DND-41 (cell line): Measurements from ENCODE around the gene RHAG.

ENCODE experiments used
- ATAC-seq: fragments of 200-7000 bp; cut with Tn5 transposase; 3 replicates; pipeline ENCODE4 v1.9.1; 2021; ENCODE audit warnings: low read depth; ENCODE audit not compliant: insufficient read depth
- DNase-seq: peaks from one replicate; pipeline ENCODE4 v3.0.0-alpha.2; 2020
- H2AFZ ChIP-seq: 2 replicates; pipeline ENCODE4 v1.6.0; 2012; ENCODE audit warnings: low read depth, low read length
- H3K27ac ChIP-seq: 2 replicates; pipeline ENCODE4 v1.5.1; 2012; ENCODE audit warnings: low read length, inconsistent platforms
- H3K27me3 ChIP-seq: fragments of 200-600 bp; sonication (generic); 2 replicates; pipeline ENCODE4 v1.6.0; 2012; ENCODE audit warnings: low read length, mild to moderate bottlenecking, inconsistent platforms; ENCODE audit not compliant: insufficient read depth, poor library complexity
- H3K36me3 ChIP-seq: 2 replicates; pipeline ENCODE4 v1.5.1; 2012; ENCODE audit warnings: low read length, inconsistent platforms; ENCODE audit not compliant: insufficient read depth
- H3K4me1 ChIP-seq: 2 replicates; pipeline ENCODE4 v1.5.1; 2012; ENCODE audit warnings: mild to moderate bottlenecking, low read length; ENCODE audit not compliant: insufficient read depth
- H3K4me2 ChIP-seq: 2 replicates; pipeline ENCODE4 v1.6.0; 2012; ENCODE audit warnings: mild to moderate bottlenecking, moderate library complexity, low read length, inconsistent platforms; ENCODE audit not compliant: insufficient read depth
- H3K4me3 ChIP-seq, 2 experiments: fragments of 200-600 bp in 1 of 2; shearing (Covaris generic) in 1 of 2; 2 replicates each; pipeline ENCODE4 v1.5.1; 2012 to 2016; ENCODE audit warnings: inconsistent platforms in 2 of 2, low read length in 2 of 2, mild to moderate bottlenecking in 2 of 2, low read depth in 1 of 2, moderate library complexity in 1 of 2
- H3K79me2 ChIP-seq: 2 replicates; pipeline ENCODE4 v1.6.0; 2012; ENCODE audit warnings: low read length, inconsistent platforms; ENCODE audit not compliant: insufficient read depth
- H3K9ac ChIP-seq: 2 replicates; pipeline ENCODE4 v1.6.0; 2012; ENCODE audit warnings: low read depth, mild to moderate bottlenecking, inconsistent platforms, low read length, moderate library complexity
- H3K9me3 ChIP-seq: 2 replicates; pipeline ENCODE4 v1.5.1; 2012; ENCODE audit warnings: low read length, moderate library complexity, mild to moderate bottlenecking, inconsistent platforms; ENCODE audit not compliant: insufficient read depth, severe bottlenecking
- H4K20me1 ChIP-seq: 2 replicates; pipeline ENCODE4 v1.6.0; 2012; ENCODE audit warnings: low read length; ENCODE audit not compliant: insufficient read depth
- EZH2 ChIP-seq: IDR thresholded peaks from 3 replicates; pipeline ENCODE4 v1.6.1; 2012; ENCODE audit warnings: borderline replicate concordance, low read depth, mild to moderate bottlenecking, moderate library complexity, low read length, inconsistent platforms; ENCODE audit not compliant: severe bottlenecking
- TF ChIP-seq, protein P1 (sequence below): IDR thresholded peaks from 2 replicates; pipeline ENCODE4 v1.5.1; 2012; ENCODE audit warnings: borderline replicate concordance, low read length, moderate library complexity, mild to moderate bottlenecking; ENCODE audit not compliant: poor library complexity, severe bottlenecking; ENCODE audit errors: extremely low read depth

The RHAG gene

DNA sequence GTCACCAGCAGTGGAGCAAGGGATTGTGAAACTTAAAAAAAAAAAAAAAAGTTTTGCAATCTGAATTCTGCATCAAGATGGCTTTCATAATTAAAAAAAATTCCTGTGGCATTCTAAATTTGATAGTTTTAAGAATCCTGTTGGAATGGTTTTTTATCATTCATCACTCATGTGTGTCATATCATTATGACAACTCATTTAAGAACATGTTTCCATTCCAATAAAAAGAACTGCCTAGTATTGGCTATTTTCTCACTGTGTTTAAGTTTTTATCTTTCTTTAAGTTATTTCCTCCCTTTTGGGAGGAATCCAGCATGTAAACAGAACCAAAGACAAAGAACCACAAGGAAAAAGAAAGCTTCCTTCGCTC, 26.2 kb upstream of the RHAG start:
- Histone ChIP-seq H3K27me3 (no peaks in the 10 kb centered on the region), H3K4me3 (no peak overlapping the region), H3K27ac (no peak overlapping the region), H3K4me2 (no peak overlapping the region), H3K9me3 (no peaks in the 10 kb centered on the region), H3K79me2 (no peaks in the 10 kb centered on the region), H4K20me1 (no peaks in the 10 kb centered on the region), H3K9ac (no peak overlapping the region), H3K4me1 (no peaks in the 10 kb centered on the region), H2AFZ (no peak overlapping the region), H3K36me3 (no peaks in the 10 kb centered on the region)
- TF ChIP-seq EZH2: no peak
- TF ChIP-seq, protein P1, sequence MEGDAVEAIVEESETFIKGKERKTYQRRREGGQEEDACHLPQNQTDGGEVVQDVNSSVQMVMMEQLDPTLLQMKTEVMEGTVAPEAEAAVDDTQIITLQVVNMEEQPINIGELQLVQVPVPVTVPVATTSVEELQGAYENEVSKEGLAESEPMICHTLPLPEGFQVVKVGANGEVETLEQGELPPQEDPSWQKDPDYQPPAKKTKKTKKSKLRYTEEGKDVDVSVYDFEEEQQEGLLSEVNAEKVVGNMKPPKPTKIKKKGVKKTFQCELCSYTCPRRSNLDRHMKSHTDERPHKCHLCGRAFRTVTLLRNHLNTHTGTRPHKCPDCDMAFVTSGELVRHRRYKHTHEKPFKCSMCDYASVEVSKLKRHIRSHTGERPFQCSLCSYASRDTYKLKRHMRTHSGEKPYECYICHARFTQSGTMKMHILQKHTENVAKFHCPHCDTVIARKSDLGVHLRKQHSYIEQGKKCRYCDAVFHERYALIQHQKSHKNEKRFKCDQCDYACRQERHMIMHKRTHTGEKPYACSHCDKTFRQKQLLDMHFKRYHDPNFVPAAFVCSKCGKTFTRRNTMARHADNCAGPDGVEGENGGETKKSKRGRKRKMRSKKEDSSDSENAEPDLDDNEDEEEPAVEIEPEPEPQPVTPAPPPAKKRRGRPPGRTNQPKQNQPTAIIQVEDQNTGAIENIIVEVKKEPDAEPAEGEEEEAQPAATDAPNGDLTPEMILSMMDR: no peak
- ATAC-seq: no peak
- no peak for DNase-seq

DNA sequence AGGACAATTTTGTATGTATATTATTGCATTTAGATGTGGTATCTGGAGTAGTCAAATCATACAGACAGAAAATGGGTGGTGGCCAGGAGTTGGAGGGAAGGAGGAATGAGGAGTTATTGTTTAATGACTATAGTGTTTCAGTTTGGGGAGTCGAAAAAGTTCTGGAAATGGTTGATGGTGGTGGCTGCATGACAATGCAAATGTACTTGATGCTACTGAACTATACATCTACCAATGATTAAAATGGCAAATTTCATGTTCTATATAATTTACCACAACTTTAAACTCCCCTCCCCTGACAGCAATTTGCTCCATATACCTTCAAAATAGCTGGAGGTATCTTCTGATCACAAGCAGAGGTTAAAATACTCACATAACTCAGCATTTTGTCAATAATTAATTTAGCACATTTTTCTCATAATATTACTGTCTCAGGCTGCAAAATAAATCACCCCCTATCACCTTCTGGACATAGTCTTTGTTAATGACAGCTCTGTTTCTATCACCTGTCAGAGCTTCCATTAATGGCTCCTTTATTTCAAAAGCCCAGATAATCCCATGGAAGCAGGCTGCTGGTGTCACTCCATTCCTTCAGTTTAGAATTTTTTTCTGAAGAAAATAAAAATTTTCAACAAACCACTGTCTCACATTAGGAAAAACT, 25.7 kb upstream of the RHAG start:
- H3K27ac ChIP-seq: no peak overlapping the region
- no peaks in the 10 kb centered on the region for H3K79me2 ChIP-seq
- ATAC-seq (no peak), DNase-seq (no peak)
- no peaks in the 10 kb centered on the region for H4K20me1 ChIP-seq
- H2AFZ ChIP-seq: no peak overlapping the region
- no peak overlapping the region for H3K4me3 ChIP-seq
- no peak overlapping the region for H3K4me2 ChIP-seq
- no peak overlapping the region for H3K9ac ChIP-seq
- no peaks in the 10 kb centered on the region for H3K9me3 ChIP-seq
- TF ChIP-seq EZH2: no peak
- TF ChIP-seq, protein P1: no peak
- H3K36me3 ChIP-seq: no peaks in the 10 kb centered on the region
- no peaks in the 10 kb centered on the region for H3K27me3 ChIP-seq
- H3K4me1 ChIP-seq: no peaks in the 10 kb centered on the region

DNA sequence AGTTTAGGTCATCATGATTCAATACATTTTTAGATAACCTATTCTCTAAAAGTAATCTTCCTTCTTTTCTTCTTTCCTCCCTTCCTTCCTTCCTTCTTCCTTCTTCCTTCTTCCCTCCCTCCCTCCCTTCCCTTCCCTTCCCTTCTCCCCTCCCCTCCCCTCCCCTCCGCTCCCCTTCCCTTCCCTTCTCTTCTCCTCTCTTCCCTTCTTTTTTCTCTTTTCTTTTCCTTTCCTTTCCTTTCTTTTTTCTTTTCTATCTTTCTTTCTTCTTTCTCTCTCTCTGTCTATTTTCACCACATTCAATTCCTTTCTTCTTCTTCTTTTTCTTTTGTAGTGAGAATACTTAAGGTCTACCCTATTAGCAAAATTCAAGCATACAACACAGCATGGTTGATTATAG, 17.3 kb upstream of the RHAG start:
- H3K9me3 ChIP-seq: no peaks in the 10 kb centered on the region
- no peaks in the 10 kb centered on the region for H3K36me3 ChIP-seq
- H3K27me3 ChIP-seq: no peaks in the 10 kb centered on the region
- TF ChIP-seq EZH2: no peak
- TF ChIP-seq, protein P1: no peak
- ATAC-seq (no peak), DNase-seq (no peak)
- H4K20me1 ChIP-seq: no peaks in the 10 kb centered on the region
- no peak overlapping the region for H3K27ac ChIP-seq
- no peaks in the 10 kb centered on the region for H3K79me2 ChIP-seq
- no peaks in the 10 kb centered on the region for H3K4me1 ChIP-seq
- H3K4me2 ChIP-seq: no peak overlapping the region
- no peak overlapping the region for H3K4me3 ChIP-seq
- no peak overlapping the region for H2AFZ ChIP-seq
- no peak overlapping the region for H3K9ac ChIP-seq
